OCI-LY7 (cell line): ENCODE measurements around the gene ITGB7.

Source experiments
- EZH2phosphoT487 ChIP-seq: fragments of 200-600 bp; sonication (generic); IDR thresholded peaks from 2 replicates; pipeline ENCODE4 v1.6.1; 2018; ENCODE audit warnings: low read depth, borderline replicate concordance, mild to moderate bottlenecking, mixed run types, antibody characterized with exemption, low read length, moderate library complexity, mixed read lengths
- TF ChIP-seq, protein P1 (sequence below): fragments of 200-600 bp; sonication (generic); conservative IDR thresholded peaks from 2 replicates; pipeline ENCODE4 v1.5.1; 2014; ENCODE audit warnings: mild to moderate bottlenecking, antibody characterized with exemption, low read length, moderate library complexity, mixed read lengths

DNA sequence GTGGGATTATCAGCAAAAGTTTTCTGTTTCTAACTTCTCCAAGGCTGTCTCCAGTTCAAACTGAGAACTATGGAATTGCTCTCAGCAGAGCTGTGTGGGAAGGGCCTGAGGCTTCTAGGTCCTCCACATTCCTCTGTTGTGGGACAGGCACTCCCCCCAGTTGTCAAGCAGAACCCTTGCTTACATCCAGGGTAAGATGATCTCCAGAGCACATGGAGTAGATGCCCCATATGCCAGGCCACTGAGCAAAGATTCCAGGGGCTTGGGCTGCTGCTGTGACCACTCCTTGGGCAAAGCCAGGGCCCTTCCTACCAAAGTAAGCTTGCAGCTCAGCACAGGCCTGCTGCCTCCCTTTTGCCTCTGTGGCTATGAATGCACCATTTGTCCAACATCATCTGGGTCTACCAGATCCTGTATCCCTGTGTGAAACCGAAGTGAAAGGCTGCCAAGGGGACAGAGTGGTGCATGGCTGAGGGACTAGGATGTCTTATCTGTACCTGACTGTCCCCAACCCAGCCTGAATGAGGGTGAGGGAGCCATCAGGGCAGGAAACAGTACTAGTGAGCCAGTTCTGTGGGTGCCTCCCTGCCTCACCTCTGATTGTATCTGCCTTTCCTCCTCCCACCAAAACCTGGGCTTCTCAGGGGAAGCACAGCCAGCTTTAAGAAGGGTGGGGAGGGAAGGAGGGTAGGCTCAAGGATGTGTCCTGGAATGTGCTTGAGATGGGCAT is 47.9 kb upstream of the ITGB7 start:
- TF ChIP-seq, protein P1, sequence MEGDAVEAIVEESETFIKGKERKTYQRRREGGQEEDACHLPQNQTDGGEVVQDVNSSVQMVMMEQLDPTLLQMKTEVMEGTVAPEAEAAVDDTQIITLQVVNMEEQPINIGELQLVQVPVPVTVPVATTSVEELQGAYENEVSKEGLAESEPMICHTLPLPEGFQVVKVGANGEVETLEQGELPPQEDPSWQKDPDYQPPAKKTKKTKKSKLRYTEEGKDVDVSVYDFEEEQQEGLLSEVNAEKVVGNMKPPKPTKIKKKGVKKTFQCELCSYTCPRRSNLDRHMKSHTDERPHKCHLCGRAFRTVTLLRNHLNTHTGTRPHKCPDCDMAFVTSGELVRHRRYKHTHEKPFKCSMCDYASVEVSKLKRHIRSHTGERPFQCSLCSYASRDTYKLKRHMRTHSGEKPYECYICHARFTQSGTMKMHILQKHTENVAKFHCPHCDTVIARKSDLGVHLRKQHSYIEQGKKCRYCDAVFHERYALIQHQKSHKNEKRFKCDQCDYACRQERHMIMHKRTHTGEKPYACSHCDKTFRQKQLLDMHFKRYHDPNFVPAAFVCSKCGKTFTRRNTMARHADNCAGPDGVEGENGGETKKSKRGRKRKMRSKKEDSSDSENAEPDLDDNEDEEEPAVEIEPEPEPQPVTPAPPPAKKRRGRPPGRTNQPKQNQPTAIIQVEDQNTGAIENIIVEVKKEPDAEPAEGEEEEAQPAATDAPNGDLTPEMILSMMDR: no peak
- no peak for TF ChIP-seq EZH2phosphoT487
